ENCODE data around the gene HADH.
"Not testable (repeated sequence)": the region's sequence is repeated elsewhere in the genome, so short reads cannot be mapped to it uniquely, and the experiment has no call there.

Gene HADH

DNA sequence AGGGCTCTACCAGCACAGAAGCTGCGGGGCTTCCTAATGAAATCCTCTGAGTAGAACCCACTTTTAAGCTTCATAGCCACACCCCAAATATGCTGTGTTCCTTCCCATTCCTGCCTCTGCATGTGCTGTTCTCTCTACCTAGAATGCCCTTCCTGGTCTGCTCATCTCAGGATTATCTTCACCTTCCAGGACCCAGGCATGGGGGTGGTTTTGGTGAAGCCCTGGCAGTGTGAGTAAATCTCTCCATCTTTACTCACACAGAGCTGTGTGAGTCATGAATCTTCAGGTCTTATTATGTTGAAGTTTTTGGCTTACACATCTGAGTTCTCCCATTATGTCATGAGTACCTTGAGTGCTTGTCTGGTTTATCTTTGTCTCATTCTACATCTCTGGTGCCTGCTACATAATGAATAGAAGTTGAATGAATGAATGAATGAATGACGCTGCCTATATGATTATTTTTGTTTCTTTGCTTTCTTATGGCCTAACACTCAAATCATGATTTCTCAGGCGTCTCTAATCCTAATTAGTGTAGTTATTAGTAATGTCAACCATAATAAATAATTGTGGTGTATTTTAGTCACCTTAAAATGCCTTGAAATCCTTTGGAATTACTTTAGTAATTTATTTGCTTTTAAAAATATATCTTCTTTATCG, 41.9 kb downstream of the HADH start:
- DNase-seq (ENCODE audit: low spot score): no peak

- DNase-seq (ENCODE audit: low spot score): no peak
These were observed 43.7 kb downstream of the HADH start for GRCh38 chr4:108033348-108033747.

GRCh38 chr4:108034565-108034964, 44.9 kb downstream of the HADH start:
- no peak for DNase-seq (ENCODE audit: low spot score)

DNA sequence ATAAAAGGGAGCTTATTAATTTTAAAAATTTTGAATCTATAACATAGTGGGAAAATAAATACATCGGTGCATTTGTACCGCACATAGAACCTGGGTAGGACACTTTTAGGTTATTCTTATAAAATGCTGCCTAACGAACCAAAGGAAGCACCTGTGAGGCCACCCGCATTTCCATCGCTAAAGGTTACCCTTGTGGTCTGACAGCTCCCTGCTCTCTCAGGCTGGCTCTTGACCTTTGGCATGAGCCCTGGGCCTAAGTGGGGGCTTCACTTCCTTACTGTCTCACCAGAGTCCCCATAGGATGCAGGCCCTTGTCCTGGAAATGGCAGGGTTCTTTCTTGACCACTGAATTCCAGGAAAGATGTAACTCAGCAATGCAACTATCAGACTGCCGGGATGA, 46.0 kb downstream of the HADH start:
- no peak for DNase-seq (ENCODE audit: low spot score)

- DNase-seq (ENCODE audit: low spot score): no peak
These were observed 46.5 kb downstream of the HADH start for GRCh38 chr4:108036213-108036612.

DNA sequence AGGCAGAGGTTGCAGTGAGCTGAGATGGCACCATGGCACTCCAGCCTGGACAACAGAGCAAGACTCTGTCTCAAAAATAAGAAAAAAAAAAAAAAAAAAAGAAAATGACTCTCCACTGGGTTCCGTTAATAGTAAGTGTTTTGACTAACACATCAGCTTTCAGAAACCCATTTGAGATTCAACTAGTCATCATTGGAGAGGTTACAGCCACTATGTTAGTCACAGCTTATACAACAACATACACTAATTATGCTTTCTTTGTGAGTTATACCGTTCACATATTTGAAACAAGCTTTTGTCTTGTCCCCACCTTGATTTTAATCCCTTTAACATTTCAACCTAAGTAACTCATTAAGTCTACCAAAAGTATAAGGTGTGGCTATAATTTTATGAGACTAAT, 48.2 kb downstream of the HADH start:
- DNase-seq (ENCODE audit: low spot score): no peak

GRCh38 chr4:108042927-108043326, 53.2 kb downstream of the HADH start:
- DNase-seq (ENCODE audit: low spot score): no peak

- DNase-seq (ENCODE audit: low spot score): no peak
These were observed 53.8 kb downstream of the HADH start for GRCh38 chr4:108043526-108043925.

- DNase-seq (ENCODE audit: low spot score): no peak
These were observed 55.4 kb downstream of the HADH start for GRCh38 chr4:108044951-108045686.

DNA sequence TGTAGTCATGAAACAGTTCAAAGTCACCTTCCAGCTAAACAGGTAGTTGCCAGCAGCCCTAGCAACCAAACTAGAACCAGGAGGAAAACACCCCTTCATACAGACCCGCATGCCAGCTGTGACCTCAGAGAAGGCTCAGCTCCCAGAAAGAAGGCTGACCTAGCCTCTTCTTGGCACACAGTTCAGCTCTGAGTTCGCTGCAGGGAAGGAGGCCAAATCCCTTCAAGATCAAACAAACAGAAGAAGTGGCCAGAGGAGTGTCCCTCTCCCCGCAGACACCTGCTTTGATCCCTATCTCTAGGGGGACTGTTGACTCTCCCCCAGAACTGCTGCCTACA, 56.0 kb downstream of the HADH start:
- no peak for DNase-seq (ENCODE audit: low spot score)

GRCh38 chr4:108047199-108047598, 57.5 kb downstream of the HADH start:
- DNase-seq (ENCODE audit: low spot score): no peak

GRCh38 chr4:108048157-108048556, 58.5 kb downstream of the HADH start:
- no peak for DNase-seq (ENCODE audit: low spot score)

DNA sequence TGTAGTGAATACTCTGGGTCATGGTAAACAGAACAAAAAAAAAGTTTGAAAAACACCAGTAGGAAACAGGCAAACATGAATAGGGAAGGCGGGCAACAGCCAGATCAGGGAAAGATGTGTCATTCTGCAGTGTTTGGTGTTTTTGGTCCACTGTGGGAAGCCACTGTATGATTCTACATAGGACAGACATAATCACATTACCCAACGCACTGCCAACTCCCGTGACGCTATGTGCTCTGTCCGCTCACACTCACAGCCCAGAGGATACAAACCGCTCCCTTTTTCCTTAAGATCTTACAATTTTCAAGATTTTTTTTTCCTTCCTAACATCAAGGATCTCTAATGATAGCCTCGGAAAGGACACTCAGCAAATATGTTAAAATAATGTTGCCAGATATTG, 59.3 kb downstream of the HADH start:
- DNase-seq (ENCODE audit: low spot score): no peak

DNA sequence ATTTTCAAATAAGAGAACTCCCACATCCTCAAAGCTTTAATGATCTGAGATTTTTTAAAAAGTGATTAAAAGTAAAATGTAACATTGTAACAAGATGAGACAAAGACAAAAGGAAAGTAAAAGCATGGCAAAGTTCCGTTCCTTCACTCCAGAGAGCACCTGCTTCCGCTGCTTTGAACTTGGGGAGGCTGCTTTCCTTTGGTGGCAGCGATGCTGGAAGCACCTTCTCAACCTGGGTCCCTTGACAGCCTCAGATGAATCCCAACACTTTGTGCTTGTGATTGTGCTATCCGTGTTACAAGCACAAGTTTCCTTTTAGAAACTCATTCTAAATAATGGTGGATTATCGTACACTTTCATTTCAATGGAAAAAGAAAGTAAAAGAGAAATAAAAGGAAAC, 59.7 kb downstream of the HADH start:
- DNase-seq (ENCODE audit: low spot score): no peak

DNA sequence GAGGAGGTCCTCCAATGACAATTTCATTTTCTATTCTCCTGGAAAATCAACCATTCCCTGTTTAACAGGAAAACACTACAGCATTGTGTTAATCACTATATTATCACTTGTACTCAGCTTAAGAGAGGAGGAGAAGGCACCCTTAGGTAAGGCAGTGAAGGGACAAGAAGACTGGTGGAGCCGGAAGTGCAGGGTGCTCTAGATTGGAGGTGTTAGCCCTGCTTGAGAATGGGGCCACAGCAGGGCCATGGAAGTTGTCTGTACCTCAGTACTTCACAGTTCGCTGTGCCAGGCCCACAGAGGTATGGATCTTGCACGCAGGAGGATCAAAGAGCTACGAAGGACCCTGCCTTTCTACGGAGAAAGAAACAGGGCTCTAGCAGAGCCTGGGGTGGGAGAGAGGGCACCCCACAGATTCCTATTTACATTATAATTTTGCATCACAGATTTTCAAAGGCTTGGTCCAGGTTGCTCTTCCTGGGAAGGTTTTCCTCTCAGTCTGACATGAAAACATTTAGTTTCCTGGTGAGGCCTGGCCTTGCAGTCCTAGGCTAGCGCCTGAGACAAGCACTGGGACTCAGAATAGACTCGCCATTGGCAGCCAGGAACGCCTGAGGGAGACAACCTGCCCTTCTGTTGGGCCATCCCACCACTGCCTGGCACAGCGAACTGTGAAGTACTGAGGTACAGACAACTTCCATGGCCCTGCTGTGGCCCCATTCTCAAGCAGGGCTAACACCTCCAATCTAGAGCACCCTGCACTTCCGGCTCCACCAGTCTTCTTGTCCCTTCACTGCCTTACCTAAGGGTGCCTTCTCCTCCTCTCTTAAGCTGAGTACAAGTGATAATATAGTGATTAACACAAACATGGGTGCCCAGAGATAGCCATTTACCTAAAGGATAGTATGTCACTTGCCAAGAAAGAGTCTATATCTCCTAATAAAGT, 60.8 kb downstream of the HADH start:
- not testable (repeated sequence) for DNase-seq (ENCODE audit: low spot score)

DNA sequence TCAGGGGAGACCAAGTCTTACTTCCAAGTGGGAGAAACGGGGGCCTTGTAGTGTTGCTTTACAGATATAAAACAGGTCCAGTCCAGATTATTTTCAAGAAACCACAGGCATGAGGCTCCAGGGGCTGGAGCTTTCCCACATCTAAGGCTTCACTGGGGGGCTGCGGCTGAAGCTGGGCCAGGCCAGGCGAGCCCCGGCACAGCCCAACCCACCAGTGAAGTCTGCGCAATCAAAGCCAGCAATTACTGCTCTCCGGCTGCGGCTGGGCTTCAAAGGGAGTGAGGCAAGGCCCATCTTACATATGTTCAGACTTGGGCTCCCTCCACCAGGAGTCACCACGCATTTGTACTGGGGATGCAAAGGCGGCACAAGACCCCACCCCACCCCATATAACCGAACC, 61.7 kb downstream of the HADH start:
- no peak for DNase-seq (ENCODE audit: low spot score)

DNA sequence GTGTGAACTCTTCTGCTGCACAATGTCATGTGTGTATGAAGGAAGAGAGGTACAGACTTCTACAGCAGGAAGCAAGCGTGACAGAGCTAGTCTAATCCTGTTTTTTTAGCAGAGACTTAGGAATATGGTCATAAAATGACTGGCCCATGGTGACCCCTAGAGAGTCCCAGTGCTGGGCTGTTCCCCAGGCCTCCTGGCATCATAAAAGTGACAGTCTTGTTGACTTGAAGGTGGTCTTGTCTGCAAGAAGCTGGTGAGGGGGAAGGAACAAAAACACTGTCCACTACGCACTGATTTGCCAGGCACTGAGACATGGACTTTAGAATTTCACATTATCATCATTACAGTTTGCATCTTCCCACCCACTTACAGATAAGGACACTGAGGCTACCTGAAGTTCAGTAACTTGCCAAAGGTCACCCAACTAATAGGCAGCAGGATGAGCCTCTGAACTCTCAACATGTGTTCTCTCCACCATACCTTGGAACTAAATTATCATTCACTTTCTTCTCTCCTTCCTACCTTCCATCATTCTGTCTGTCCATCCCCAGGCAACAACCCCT, 63.0 kb downstream of the HADH start:
- no peak for DNase-seq (ENCODE audit: low spot score)

- no peak for DNase-seq (ENCODE audit: low spot score)
These were observed 63.6 kb downstream of the HADH start for GRCh38 chr4:108053251-108053711.

GRCh38 chr4:108054025-108054638, 64.4 kb downstream of the HADH start:
- DNase-seq (ENCODE audit: low spot score): no peak

GRCh38 chr4:108055787-108056186, 66.1 kb downstream of the HADH start:
- no peak for DNase-seq (ENCODE audit: low spot score)

- DNase-seq (ENCODE audit: low spot score): no peak
These were observed 66.7 kb downstream of the HADH start for GRCh38 chr4:108056418-108056817.

Data from iPS-NIHi11 (cell line).